PC-9 (cell line): ENCODE measurements around the gene TM9SF2.

Experiments used
- EZH2 ChIP-seq: fragments of 200-600 bp; sonication (generic); IDR thresholded peaks from 2 replicates; pipeline ENCODE4 v1.8.0; 2017; ENCODE audit warnings: antibody characterized with exemption, low read depth
- TF ChIP-seq, protein P1 (sequence below): fragments of 200-600 bp; sonication (generic); conservative IDR thresholded peaks from 2 replicates; pipeline ENCODE4 v1.6.1; 2017; ENCODE audit warnings: mixed run types, antibody characterized with exemption, mild to moderate bottlenecking, moderate library complexity

DNA sequence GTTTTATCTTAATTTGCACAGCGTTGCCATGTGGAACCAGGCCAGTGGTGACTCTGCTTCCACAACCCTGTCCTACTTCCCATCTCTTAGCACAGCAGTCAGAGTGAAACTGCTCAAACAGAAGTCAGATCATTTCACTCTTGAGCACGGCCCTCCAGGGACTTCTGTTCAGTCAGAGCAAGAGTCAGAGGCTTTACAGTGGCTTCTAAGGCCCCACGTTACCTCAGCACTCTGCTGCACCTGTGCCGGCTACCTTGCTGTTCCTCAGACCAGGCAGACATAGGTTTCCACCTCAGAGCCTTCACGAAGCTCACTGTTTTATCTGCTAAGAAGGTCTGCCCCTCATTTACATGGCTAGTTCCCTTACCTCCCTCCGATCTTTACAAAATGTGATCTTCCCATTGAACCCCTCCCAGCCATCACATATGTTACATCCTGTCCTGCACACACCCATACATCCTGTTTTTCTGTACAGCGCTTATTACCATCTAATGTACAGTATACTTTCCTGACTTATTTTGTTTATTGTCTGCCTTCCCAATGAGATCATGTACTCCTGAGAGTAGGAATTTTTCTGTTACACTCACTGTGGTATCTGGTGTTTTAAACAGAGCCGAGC is 41.6 kb downstream of the TM9SF2 start:
- TF ChIP-seq, protein P1, sequence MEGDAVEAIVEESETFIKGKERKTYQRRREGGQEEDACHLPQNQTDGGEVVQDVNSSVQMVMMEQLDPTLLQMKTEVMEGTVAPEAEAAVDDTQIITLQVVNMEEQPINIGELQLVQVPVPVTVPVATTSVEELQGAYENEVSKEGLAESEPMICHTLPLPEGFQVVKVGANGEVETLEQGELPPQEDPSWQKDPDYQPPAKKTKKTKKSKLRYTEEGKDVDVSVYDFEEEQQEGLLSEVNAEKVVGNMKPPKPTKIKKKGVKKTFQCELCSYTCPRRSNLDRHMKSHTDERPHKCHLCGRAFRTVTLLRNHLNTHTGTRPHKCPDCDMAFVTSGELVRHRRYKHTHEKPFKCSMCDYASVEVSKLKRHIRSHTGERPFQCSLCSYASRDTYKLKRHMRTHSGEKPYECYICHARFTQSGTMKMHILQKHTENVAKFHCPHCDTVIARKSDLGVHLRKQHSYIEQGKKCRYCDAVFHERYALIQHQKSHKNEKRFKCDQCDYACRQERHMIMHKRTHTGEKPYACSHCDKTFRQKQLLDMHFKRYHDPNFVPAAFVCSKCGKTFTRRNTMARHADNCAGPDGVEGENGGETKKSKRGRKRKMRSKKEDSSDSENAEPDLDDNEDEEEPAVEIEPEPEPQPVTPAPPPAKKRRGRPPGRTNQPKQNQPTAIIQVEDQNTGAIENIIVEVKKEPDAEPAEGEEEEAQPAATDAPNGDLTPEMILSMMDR: no peak
- no peak for TF ChIP-seq EZH2
